Measurements from ENCODE around the gene DNMT3B.
"Not testable (repeated sequence)": the region's sequence is repeated elsewhere in the genome, so short reads cannot be mapped to it uniquely, and the experiment has no call there.

DNMT3B gene

DNA sequence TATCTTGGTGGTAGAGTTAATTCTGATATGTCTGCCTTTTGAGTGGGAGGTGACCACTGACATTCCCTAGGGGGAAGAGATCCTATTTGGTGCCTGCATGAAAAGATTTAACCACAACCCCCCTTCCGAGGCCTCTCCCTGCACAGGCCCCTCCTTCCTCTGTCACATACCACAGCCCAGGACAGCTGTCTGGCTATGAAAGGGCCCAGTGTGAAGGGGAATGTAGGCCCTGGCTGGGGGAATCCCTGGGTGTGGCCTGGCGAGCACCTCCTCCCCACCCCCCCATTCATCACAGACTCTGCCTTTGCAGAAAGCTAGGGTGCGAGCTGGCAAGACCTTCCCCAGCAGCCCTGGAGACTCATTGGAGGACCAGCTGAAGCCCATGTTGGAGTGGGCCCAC, 30.1 kb downstream of the DNMT3B start:
- DNase-seq = peak; percentile 45

DNA sequence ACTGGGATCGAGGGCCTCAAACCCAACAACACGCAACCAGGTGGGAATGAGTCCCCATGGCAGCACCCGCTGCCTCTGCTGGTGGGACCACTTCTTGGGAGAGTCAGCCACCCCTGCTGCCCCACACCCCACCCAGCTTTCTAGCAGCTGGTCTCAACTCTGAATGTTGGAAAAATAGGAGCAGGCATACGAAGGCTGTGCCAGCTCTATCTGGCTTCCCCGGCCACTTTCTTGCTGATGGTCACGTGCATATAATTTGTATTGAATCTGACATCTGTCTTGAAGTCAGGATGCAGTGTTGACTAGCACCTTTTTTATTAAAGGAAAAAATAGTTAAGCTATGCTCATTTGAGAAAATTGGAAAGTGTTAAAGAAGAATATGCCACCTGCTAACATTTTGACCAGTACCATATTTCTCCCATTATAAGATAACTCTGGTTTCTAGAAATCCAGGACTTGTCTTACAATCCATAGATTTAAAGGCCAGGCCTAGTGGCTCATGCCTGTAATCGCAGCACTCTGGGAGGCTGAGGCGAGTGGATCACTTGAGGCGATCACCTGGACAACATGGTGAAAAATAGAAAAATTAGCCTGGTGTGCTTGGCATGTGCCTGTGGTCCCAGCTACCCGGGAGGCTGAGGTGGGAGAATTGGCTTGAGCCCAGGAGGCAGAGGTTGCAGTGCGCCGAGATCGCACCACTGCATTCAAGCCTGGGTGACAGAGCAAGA, 30.7 kb downstream of the DNMT3B start:
- DNase-seq = no peak

DNA sequence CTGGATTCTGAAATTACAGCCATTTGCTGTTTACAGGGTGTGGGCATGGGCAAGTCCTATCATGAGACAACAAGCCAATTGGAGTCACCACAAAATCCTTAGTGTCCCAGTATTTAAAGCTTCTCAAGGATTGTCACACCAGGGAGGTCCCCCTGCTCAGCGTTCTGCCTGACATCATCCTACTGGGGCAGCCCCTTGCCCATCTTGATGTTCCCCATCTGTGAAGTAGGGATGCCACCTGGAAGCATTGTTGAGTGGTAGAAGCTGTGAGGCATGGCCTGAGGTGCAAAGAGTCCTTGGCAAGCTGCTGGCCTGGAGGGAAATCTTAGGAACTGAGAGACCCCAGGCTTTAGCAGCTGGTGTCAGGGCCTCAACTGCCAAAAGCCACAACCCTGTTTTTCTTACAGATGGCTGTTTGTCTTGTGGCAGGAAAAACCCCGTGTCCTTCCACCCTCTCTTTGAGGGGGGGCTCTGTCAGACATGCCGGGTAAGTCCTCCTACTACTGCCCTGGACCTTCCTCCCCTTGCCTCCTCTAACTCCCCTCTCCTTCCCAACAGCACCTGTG, 34.3 kb downstream of the DNMT3B start:
- DNase-seq = no peak

DNA sequence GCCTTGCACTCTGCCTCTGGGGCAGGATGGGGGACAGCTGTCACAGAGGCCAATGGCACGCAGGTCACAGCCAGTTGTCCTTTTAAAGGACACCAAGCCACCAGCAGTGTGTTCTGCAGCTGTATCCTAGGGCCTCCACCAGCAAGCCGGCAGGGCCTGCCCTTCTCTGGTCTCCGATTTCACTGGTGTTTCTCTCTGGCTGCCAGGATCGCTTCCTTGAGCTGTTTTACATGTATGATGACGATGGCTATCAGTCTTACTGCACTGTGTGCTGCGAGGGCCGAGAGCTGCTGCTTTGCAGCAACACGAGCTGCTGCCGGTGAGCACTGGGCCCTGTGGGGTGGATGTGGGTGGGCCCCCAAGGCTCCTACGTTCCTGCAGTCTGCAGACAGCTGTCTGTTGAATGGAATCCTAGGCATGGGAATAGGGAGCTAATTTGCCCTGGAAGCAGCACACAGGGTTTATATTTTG, 34.8 kb downstream of the DNMT3B start:
- DNase-seq = no peak

DNA sequence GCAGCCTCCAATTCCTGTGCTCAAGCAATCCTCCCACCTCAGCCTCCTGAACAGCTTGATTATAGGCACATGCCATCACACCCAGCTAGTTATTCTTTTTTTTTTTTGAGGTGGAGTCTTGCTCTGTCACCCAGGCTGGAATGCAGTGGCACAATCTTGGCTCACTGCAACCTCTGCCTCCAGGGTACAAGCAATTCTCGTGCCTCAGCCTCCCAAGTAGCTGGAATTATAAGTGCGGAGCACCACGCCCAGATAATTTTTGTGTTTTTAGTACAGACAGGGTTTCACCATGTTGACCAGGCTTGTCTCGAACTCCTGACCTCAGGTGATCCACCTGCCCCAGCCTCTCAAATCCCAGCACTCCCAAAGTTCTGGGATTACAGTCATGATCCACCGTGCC, 35.4 kb downstream of the DNMT3B start:
- DNase-seq = not testable (repeated sequence)

DNA sequence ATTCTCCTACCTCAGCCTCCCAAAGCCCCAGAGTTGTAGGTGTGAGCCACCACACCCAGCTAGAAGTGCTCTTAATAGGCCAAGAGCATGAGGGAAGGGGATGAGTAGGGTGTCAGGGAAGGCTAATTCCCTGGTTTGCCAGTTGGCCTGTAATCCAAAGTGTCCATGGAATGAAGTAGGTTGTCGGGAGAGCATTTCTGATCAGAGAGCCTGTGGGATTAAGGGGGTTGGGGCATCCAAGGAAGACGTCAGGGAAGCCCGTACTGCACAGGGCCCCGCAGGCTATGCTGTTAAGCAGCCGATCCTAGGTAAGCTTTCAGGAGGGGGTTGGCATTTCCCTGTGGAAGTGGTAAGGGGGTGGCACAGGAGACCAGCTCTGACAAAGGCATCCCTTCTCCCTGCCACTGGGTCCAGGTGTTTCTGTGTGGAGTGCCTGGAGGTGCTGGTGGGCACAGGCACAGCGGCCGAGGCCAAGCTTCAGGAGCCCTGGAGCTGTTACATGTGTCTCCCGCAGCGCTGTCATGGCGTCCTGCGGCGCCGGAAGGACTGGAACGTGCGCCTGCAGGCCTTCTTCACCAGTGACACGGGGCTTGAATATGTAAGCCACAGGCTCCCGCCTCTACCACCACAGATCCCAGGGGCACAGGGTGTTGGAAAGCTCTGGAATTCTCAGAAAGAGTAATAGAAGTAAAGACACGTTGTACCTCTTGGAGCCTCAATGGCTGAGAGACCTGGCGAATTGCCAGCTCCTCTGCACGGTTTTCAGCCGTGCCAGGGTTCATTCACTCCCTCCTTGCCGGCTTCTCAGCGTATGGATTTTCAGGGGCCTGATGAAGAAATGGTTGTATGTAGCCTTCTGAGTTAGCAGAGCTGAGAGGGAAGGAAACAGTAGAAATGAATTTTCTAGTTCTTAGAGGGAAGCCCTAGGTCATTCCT, 36.1 kb downstream of the DNMT3B start:
- DNase-seq = no peak

DNA sequence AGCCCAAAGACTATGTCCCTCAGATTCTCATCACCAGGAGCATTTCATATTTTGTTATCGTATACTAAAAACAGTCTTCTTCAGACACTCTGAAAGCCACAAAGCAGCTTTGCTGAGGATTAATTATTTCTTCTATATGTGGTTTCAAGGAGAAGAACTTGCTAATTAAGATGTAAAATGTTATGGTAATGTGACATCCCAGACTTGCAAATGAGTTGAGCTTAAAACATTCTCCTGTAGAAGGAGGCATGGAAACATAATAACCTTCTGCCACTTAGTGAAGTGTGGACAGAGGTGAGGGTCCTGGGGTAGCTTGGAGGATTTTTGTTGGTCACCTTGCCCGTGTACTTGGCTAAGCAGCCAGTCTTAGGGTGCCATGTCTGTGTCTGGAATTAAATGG, 40.9 kb downstream of the DNMT3B start:
- no peak for DNase-seq

DNA sequence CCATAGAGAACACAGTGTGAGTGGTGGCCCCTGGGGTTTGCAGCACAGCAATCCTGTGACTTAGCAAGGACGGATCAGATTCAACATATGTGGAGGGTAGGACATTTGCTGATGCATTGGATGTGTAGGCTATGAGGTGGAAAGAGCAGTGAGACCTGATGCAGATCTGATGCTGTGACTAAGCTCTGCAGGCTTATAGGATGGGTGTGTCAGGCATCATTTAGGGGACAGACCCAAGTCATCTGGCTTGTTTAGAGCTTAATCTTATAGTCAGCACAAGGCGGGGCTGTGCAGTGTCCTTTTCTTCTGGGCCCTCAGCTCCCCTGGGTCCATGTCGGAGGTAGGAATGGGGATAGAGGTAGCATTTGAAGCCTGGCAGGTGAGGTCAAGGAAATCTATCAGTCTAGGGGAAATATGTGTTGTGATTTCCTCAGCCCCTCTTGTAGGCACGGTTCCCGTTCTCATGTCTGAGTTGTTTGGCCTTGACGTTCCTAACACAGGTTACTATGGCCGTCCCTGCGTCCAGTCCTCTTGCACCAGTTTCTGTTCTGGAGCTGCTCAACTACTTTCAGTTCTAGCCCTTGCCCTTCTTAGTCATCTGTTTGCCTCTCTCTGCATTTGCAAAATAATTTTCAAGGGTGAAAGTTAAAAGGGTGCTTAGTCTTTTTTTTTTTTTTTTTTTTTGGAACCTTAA, 42.0 kb downstream of the DNMT3B start:
- DNase-seq = no peak

DNA sequence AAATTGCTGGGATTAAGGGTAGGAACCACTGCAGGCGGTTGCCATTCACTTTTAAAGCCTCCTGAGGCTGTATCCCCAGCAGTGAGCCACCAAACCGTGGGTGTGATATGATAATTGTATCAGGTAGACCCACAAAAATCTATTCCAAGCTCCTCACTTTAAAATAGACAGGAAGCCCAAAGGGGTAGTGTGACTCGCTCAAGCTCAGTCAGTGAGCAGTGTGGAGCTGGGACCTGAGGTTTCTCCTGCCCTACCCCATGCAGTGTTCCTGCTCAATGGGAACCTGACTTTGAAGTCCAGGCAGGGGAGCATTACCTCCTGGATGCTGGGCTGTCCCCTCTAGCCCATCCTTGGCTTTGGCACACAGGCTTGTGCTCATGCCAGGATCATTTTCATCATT, 42.6 kb downstream of the DNMT3B start:
- no peak for DNase-seq

DNA sequence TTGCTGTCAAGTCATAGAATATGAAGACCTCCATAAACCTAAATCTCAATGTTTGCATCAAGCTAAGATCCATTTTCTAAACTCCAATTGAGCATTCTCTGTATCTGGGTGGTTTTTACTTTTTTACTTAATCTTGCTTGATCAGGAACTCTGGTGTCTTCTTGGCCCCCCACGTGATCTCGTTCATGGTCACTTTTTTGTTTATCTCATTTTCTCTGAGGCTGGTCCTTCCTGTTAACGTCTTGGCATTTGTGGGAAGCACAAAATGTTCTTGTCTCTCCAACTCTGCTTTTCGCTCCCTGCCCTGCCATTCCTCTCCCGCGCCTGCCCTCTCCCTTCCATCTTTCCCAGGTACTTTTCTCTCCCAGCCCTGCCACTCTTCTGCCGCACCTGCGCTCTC, 43.5 kb downstream of the DNMT3B start:
- no peak for DNase-seq

DNA sequence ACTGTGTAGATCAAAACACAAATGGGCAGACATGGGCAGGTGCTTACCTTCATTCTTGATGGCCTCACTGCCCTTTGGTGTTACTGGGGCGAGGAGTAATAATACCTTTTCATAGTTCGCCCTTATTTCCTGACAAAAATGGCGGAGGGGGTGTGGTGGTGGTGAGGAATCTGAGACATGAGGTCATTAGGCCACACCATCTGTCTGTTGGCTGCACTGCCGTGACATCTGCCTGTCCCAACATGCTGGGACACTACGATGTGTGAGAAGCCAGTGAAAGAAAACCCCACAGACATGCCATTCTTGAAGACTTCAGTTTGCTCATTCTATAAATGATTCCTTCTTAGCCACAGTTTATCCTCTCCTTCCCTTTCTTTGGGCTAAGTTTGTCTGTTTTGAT, 44.2 kb downstream of the DNMT3B start:
- no peak for DNase-seq

DNA sequence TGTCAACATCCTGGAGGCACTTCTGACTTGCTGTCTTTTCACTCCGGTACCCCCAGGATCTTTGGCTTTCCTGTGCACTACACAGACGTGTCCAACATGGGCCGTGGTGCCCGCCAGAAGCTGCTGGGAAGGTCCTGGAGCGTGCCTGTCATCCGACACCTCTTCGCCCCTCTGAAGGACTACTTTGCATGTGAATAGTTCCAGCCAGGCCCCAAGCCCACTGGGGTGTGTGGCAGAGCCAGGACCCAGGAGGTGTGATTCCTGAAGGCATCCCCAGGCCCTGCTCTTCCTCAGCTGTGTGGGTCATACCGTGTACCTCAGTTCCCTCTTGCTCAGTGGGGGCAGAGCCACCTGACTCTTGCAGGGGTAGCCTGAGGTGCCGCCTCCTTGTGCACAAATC, 45.5 kb downstream of the DNMT3B start:
- no peak for DNase-seq

DNA sequence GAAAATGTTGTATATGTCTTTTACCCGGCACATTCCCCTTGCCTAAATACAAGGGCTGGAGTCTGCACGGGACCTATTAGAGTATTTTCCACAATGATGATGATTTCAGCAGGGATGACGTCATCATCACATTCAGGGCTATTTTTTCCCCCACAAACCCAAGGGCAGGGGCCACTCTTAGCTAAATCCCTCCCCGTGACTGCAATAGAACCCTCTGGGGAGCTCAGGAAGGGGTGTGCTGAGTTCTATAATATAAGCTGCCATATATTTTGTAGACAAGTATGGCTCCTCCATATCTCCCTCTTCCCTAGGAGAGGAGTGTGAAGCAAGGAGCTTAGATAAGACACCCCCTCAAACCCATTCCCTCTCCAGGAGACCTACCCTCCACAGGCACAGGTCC, 46.3 kb downstream of the DNMT3B start:
- no peak for DNase-seq

DNA sequence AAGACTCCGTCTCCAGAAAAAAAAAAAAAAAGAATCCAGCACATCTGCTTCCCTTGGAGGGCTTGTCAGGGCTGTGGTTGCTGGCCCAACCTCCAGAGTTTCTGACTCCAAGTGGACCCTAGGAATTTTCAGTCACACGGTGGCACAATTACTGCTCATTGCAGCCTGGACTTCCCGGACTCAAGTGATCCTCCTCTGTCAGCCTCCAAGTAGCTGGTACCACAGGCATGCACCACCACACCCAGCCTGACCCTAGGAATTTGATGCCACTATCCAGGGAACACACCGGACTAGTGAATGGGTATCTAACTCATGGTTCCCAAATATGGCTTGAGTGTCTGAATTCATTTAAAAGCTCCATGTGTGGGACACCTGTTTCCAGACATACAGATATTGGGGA, 47.7 kb downstream of the DNMT3B start:
- no peak for DNase-seq

DNA sequence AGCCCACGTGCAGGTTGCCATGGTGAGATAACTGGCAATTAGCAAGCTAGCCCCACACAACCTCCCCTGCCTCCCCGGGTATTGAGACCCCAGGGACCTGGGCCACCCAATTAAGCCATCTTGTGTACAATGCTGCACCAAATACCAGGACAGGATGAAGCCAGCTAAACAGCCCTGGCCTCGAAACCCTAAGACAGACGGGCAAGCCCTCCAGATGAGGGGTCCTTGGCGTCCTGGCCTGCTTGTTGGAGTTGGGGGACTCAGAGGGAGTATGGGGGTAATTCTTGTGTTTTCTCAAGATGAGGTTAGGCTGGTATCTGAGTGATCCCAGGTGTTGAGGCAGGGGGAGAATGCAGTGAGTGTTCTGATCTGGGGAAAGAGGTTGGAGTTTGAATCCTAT, 48.8 kb downstream of the DNMT3B start:
- no peak for DNase-seq

DNA sequence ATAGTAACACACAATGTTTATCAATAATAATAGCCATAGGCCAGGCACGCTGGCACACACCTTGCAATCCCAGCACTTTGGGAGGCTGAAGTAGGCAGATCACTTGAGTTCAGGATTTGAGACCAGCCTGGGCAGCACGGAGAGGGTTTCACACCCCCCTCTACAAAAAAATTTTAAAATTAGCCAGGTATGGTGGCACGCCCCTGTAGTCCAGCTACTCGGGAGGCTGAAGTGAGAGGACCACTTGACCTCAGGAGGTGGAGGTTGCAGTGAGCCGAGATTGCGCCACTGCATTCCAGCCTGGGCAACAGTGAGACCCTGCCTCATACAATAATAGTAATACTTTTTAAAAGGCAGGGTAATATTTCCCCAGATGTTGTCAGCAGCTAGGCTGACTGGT, 49.7 kb downstream of the DNMT3B start:
- DNase-seq = no peak

DNA sequence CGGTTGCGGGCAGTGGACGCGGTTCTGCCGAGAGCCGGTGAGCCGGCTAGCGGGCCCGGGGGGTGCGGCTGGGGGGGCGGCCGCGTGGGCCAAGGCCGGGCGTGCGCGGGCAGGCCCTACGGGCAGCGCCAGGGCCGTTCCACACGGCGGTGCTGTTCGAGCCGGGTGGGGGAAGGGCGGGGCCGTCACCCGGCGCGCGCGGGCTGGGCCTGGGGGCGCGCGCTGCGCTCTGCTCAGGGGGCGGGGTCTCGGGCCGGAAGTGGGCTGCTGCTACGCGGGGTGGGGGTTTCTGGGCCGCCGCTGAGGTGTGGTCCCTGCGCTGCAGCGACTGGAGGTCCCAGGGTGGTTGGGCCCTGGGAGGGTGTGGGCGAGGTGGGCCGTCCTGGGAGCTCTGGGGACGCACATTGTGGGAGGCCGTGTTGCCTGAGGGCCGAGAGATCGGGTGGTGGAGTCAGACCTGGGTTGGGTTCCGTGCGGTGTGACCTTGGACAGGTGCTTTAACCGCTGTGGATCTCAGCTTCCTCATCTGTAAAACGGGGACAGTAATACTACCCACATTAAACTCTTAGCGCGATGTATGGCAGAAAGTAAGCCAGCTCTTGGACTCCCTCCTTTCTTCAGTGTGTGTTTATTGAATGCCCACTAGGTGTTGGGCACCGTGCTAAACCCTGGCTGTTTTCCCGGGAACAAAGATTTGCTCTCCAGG, 58.0 kb downstream of the DNMT3B start:
- DNase-seq = no peak

DNA sequence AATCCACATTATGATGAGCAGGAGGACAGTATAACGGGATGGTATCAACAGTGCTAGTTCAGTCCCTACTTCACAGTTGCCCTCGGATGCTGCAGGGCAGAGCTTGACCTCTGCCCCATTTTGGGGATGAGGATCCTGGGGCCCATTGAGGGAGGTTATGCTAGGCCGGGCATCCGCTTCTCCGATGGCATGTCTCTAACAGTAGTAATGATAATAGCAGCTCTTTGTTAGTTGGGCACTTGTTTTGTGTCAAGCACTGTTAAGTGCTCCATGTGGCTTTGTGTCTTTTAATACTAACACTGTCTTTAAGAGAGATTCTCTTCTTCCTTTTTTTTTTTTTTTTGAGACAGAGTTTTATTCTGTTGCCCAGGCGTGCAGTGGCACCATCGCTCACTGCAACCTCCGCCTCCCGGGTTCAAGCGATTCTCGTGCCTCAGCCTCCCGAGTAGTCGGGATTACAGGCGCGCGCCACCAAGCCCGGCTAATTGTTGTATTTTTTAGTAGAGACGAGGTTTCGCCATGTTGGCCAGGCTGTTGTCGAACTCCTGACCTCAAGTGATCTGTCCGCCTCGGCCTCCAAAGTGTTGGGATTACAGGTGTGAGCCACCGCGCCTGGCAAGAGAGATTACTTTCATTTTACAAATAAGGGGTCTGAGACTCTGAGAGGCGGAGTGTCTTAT, 58.7 kb downstream of the DNMT3B start:
- DNase-seq = no peak

DNA sequence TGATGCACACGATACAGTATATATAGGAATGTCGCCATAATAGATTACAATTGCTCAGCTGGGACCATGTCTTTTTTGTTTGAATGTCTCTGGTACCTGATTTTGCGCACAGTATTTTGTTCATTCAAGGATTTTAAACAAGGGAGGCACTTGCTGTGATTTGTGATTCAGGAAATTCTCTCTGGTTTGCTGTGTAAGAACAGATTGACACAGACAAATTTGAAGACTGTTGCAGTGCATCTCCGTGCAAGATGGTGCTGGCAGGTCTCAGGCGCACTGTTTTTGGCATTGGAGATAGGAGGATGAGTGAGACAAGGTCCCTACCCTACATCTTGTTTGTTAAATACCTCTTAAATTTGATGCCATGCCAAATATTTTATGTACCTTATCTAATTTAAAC, 60.0 kb downstream of the DNMT3B start:
- no peak for DNase-seq

DNA sequence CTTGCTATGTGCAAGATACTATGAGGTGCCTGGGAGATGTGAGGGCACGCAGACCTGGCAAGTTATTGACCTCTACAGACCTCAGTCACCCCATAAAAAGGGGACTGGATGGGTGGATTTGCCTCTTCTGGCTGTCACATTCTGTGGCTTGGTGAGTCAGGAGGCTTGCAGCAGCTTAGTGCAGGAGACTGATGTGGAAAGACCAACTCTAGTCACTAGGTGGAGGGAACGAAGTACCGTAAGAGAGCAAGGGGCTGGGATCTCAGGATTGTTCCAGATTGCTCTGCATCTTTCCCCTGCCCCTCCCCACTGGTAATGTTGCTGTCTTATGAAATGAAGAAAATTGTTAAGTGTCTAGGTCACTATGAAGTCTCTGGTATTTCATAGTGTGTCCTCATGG, 60.9 kb downstream of the DNMT3B start:
- no peak for DNase-seq

DNA sequence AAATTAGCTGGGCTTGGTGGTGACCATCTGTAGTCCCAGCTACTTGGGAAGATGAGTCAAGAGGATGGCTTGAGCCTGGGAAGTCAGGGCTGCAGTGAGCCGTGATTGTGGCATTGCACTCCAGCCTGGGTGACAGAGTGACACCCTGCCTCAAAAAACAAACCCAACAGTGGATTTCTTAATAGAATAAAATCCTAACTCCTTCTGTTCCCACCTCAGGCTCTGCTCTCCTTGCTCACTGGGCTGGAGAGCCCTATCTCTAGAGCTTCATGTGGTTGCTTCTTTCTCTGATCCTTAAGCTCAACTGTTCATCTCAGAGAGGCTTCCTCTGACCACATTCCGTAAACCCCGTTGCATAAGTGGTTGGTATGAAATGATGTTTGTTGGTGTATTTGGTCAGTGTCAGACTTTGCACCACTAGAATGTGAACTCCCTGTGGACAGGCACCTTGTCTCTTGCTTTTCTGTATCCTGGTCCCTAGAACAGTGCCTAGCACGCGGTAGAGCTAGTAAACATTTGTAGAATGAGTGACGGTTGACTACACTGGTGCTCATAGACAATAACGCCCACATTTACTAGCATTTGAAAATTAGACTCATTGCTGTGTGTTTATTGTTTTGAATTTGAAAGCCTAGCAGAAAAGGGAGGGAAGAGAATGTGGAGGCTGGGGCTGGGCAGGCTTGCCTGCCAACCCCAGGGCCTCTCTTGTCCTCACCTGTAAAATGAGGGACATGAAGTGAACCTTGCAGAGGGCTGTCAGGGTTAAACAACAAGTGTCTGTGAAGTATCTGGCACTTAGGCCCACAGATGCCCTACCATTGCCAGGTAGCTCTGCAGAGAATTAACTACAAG, 61.8 kb downstream of the DNMT3B start:
- DNase-seq = no peak

All from activated T-cell treated with anti-CD3 and anti-CD28 coated beads, Interleukin-2, amount 50 U/mL, for 1 hour (primary cell).